Measurements from ENCODE around the gene MDN1.
"Not testable (repeated sequence)": the region's sequence is repeated elsewhere in the genome, so short reads cannot be mapped to it uniquely, and the experiment has no call there.

Gene MDN1

GRCh38 chr6:89853068-89853467 is 33.5 kb upstream of the MDN1 start:
- POLR2A ChIA-PET: no interaction called here
- H3K27ac ChIP-seq (ENCODE audit: insufficient read depth in 1 of 2, low read depth in 1 of 2, low read length in 2 of 2, poor library complexity in 1 of 2, severe bottlenecking in 2 of 2): no peak overlapping the region
- no peaks in the 10 kb centered on the region for H3K9me3 ChIP-seq (ENCODE audit: control extremely low read depth in 1 of 5, control insufficient read depth in 4 of 5, insufficient read depth in 2 of 5, low read depth in 1 of 5, low read length in 4 of 5)
- 100% methylated on average over 1 of the region's 1 CpG for WGBS (ENCODE audit: insufficient coverage)
- no peaks in the 10 kb centered on the region for H3K27me3 ChIP-seq (replicated peaks in 2 of 5; ENCODE audit: control insufficient read depth in 4 of 5, insufficient read depth in 5 of 5, low read length in 4 of 5)
- no peaks in the 10 kb centered on the region for H3K4me1 ChIP-seq (ENCODE audit: control extremely low read depth in 1 of 4, control insufficient read depth in 4 of 4, insufficient read depth in 4 of 4, low read length in 3 of 4)
- no peak for DNase-seq
- CTCF ChIA-PET: no interaction called here
- H3K36me3 ChIP-seq (ENCODE audit: control insufficient read depth in 4 of 4, insufficient read depth in 4 of 4, low read length in 3 of 4): peaks cover 3 to 54% (median 28%) of the 10 kb centered on the region in 4 experiments
- no peak overlapping the region for H3K4me3 ChIP-seq (ENCODE audit: control insufficient read depth in 1 of 7, extremely low read depth in 1 of 7, insufficient read depth in 4 of 7, low read depth in 2 of 7, low read length in 6 of 7)

DNA sequence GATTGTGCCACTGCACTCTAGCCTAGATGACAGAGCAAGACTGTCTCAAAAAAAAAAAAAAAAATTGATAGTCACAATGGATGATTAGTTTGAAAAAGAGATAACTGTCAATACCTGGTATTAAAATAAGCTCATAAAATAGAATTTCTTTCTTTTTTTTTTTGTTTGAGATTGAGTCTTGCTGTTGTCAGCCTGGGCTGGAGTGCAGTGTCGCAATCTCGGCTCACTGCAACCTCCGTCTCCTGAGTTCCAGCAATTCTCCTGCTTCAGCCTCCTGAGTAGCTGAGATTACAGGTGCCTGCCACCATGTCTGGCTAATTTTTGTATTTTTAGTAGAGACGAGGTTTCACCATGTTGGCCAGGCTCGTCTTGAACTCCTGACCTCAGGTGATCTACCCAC is 27.9 kb upstream of the MDN1 start:
- H3K27me3 ChIP-seq (replicated peaks in 2 of 5; ENCODE audit: control insufficient read depth in 4 of 5, insufficient read depth in 5 of 5, low read length in 4 of 5); POLR2A ChIA-PET; H3K9me3 ChIP-seq (ENCODE audit: control extremely low read depth in 1 of 5, control insufficient read depth in 4 of 5, insufficient read depth in 2 of 5, low read depth in 1 of 5, low read length in 4 of 5); H3K27ac ChIP-seq (ENCODE audit: insufficient read depth in 1 of 2, low read depth in 1 of 2, low read length in 2 of 2, poor library complexity in 1 of 2, severe bottlenecking in 2 of 2); CTCF ChIA-PET; DNase-seq; H3K4me3 ChIP-seq (ENCODE audit: control insufficient read depth in 1 of 7, extremely low read depth in 1 of 7, insufficient read depth in 4 of 7, low read depth in 2 of 7, low read length in 6 of 7); H3K4me1 ChIP-seq (ENCODE audit: control extremely low read depth in 1 of 4, control insufficient read depth in 4 of 4, insufficient read depth in 4 of 4, low read length in 3 of 4): not testable (repeated sequence)
- WGBS (ENCODE audit: insufficient coverage): 100% methylated on average over 2 of the region's 5 CpGs
- H3K36me3 ChIP-seq (ENCODE audit: control insufficient read depth in 4 of 4, insufficient read depth in 4 of 4, low read length in 3 of 4): peaks cover 6 to 29% (median 12%) of the 10 kb centered on the region in 4 experiments

DNA sequence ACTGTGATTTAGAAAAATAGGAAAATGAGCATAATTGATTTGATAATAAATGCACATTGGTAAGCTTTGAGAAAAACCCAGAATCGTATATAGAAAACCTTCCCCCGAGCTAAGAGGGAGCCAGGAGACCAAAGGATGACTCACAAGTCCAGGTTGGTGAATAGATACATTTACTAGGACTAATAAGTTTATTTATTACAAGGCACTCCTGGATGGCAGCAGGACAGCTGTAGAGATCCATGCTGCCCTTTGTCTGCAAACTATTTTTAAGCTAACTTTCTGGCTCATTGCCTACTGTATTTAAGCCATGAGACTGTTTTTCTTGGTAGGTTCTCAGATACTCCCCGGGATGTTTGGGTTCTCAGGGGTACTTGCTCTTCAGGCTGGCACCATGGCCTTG is 23.5 kb upstream of the MDN1 start:
- CTCF ChIA-PET: no interaction called here
- WGBS (ENCODE audit: insufficient coverage): 83% methylated on average over 1 of the region's 3 CpGs

DNA sequence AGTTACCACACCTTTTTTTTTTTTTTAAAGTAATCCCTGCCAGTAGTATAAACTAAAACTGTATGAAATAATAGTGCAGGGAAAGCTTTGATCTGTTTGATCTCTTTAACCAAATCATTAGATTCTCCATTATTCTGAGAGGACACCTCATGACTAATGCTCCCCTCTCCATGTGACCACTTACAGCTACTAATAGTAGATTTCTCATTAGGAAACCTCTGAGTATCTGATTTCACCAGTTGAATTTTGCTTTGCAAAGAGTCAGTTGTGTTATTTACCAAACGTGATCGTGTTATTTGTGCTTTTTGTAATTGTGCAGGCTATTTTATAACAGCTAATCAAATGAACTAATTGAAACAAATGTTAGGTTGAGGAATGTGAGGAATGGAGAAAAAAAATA is 22.6 kb upstream of the MDN1 start:
- no CpG with 5 or more reads among the region's 2 CpGs for WGBS (ENCODE audit: insufficient coverage)
- Histone ChIP-seq H3K36me3 (ENCODE audit: control insufficient read depth in 4 of 4, insufficient read depth in 4 of 4, low read length in 3 of 4) (peaks cover 5 to 37% (median 8%) of the 10 kb centered on the region in 4 experiments), H3K4me1 (ENCODE audit: control extremely low read depth in 1 of 4, control insufficient read depth in 4 of 4, insufficient read depth in 4 of 4, low read length in 3 of 4) (no peaks in the 10 kb centered on the region), H3K27me3 (replicated peaks in 2 of 5; ENCODE audit: control insufficient read depth in 4 of 5, insufficient read depth in 5 of 5, low read length in 4 of 5) (no peaks in the 10 kb centered on the region), H3K4me3 (ENCODE audit: control insufficient read depth in 1 of 7, extremely low read depth in 1 of 7, insufficient read depth in 4 of 7, low read depth in 2 of 7, low read length in 6 of 7) (no peak overlapping the region), H3K9me3 (ENCODE audit: control extremely low read depth in 1 of 5, control insufficient read depth in 4 of 5, insufficient read depth in 2 of 5, low read depth in 1 of 5, low read length in 4 of 5) (no peaks in the 10 kb centered on the region), H3K27ac (ENCODE audit: insufficient read depth in 1 of 2, low read depth in 1 of 2, low read length in 2 of 2, poor library complexity in 1 of 2, severe bottlenecking in 2 of 2) (no peak overlapping the region)
- no peak for DNase-seq
- POLR2A ChIA-PET: no interaction called here
- CTCF ChIA-PET: no interaction called here

More for the DNA sequence above, 23.5 kb upstream of the MDN1 start:
- Histone ChIP-seq H3K4me3 (ENCODE audit: control insufficient read depth in 1 of 7, extremely low read depth in 1 of 7, insufficient read depth in 4 of 7, low read depth in 2 of 7, low read length in 6 of 7) (no peak overlapping the region), H3K27ac (ENCODE audit: insufficient read depth in 1 of 2, low read depth in 1 of 2, low read length in 2 of 2, poor library complexity in 1 of 2, severe bottlenecking in 2 of 2) (no peak overlapping the region), H3K4me1 (ENCODE audit: control extremely low read depth in 1 of 4, control insufficient read depth in 4 of 4, insufficient read depth in 4 of 4, low read length in 3 of 4) (no peaks in the 10 kb centered on the region), H3K27me3 (replicated peaks in 2 of 5; ENCODE audit: control insufficient read depth in 4 of 5, insufficient read depth in 5 of 5, low read length in 4 of 5) (no peaks in the 10 kb centered on the region), H3K36me3 (ENCODE audit: control insufficient read depth in 4 of 4, insufficient read depth in 4 of 4, low read length in 3 of 4) (peaks cover 5 to 37% (median 7%) of the 10 kb centered on the region in 4 experiments), H3K9me3 (ENCODE audit: control extremely low read depth in 1 of 5, control insufficient read depth in 4 of 5, insufficient read depth in 2 of 5, low read depth in 1 of 5, low read length in 4 of 5) (no peaks in the 10 kb centered on the region)
- POLR2A ChIA-PET: no interaction called here
- DNase-seq: no peak

- Histone ChIP-seq H3K9me3 (ENCODE audit: control extremely low read depth in 1 of 5, control insufficient read depth in 4 of 5, insufficient read depth in 2 of 5, low read depth in 1 of 5, low read length in 4 of 5) (no peaks in the 10 kb centered on the region), H3K27me3 (replicated peaks in 2 of 5; ENCODE audit: control insufficient read depth in 4 of 5, insufficient read depth in 5 of 5, low read length in 4 of 5) (no peaks in the 10 kb centered on the region), H3K36me3 (ENCODE audit: control insufficient read depth in 4 of 4, insufficient read depth in 4 of 4, low read length in 3 of 4) (peaks cover 3 to 43% (median 9%) of the 10 kb centered on the region in 4 experiments), H3K4me1 (ENCODE audit: control extremely low read depth in 1 of 4, control insufficient read depth in 4 of 4, insufficient read depth in 4 of 4, low read length in 3 of 4) (no peaks in the 10 kb centered on the region), H3K27ac (ENCODE audit: insufficient read depth in 1 of 2, low read depth in 1 of 2, low read length in 2 of 2, poor library complexity in 1 of 2, severe bottlenecking in 2 of 2) (no peak overlapping the region), H3K4me3 (ENCODE audit: control insufficient read depth in 1 of 7, extremely low read depth in 1 of 7, insufficient read depth in 4 of 7, low read depth in 2 of 7, low read length in 6 of 7) (no peak overlapping the region)
- no peak for DNase-seq
- 95% methylated on average over 3 of the region's 3 CpGs for WGBS (ENCODE audit: insufficient coverage)
- CTCF ChIA-PET: no interaction called here
- POLR2A ChIA-PET: no interaction called here
These were observed 20.9 kb upstream of the MDN1 start for GRCh38 chr6:89840538-89840937.

DNA sequence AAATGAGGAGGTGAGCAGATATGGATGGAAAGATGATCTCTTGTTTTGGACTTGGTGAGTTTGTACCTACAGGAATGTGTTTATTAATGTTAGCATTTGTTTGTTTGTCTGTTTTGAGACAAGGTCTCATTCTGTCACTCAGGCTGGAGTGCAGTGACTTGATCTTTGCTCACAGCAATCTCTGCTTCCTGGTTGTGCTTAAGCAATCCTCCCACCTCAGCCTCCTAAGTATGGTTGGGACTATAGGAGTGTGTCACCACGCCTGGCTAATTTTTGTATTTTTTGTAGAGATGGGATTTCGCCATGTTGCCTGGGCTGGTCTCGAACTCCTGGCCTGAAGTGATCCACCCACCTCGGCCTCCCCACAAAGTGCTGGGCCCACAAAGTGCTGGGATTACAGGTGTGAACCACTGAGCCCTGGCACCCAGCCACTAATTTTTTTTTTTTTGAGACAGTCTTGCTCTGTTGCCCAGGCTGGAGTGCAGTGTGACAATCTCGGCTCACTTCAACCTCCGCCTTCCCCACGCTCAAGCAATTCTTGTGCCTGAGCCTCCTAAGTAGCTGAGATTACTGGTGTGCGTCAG is 17.1 kb upstream of the MDN1 start:
- DNase-seq: no peak
- Histone ChIP-seq H3K27me3 (replicated peaks in 2 of 5; ENCODE audit: control insufficient read depth in 4 of 5, insufficient read depth in 5 of 5, low read length in 4 of 5) (no peaks in the 10 kb centered on the region), H3K4me3 (ENCODE audit: control insufficient read depth in 1 of 7, extremely low read depth in 1 of 7, insufficient read depth in 4 of 7, low read depth in 2 of 7, low read length in 6 of 7) (no peak overlapping the region), H3K9me3 (ENCODE audit: control extremely low read depth in 1 of 5, control insufficient read depth in 4 of 5, insufficient read depth in 2 of 5, low read depth in 1 of 5, low read length in 4 of 5) (no peaks in the 10 kb centered on the region), H3K27ac (ENCODE audit: insufficient read depth in 1 of 2, low read depth in 1 of 2, low read length in 2 of 2, poor library complexity in 1 of 2, severe bottlenecking in 2 of 2) (no peak overlapping the region), H3K4me1 (ENCODE audit: control extremely low read depth in 1 of 4, control insufficient read depth in 4 of 4, insufficient read depth in 4 of 4, low read length in 3 of 4) (no peaks in the 10 kb centered on the region), H3K36me3 (ENCODE audit: control insufficient read depth in 4 of 4, insufficient read depth in 4 of 4, low read length in 3 of 4) (peaks cover 5 to 53% (median 12%) of the 10 kb centered on the region in 4 experiments)
- 97% methylated on average over 8 of the region's 8 CpGs for WGBS (ENCODE audit: insufficient coverage)
- ChIA-PET POLR2A (no interaction called here), CTCF (no interaction called here)

GRCh38 chr6:89834884-89835792 is 15.5 kb upstream of the MDN1 start:
- Histone ChIP-seq H3K9me3 (ENCODE audit: control extremely low read depth in 1 of 5, control insufficient read depth in 4 of 5, insufficient read depth in 2 of 5, low read depth in 1 of 5, low read length in 4 of 5) (no peaks in the 10 kb centered on the region), H3K4me1 (ENCODE audit: control extremely low read depth in 1 of 4, control insufficient read depth in 4 of 4, insufficient read depth in 4 of 4, low read length in 3 of 4) (peaks cover 6 to 13% (median 8%) of the 10 kb centered on the region in 4 experiments), H3K36me3 (ENCODE audit: control insufficient read depth in 4 of 4, insufficient read depth in 4 of 4, low read length in 3 of 4) (peaks cover 5 to 45% (median 12%) of the 10 kb centered on the region in 4 experiments), H3K27ac (ENCODE audit: insufficient read depth in 1 of 2, low read depth in 1 of 2, low read length in 2 of 2, poor library complexity in 1 of 2, severe bottlenecking in 2 of 2) (no peak overlapping the region), H3K27me3 (replicated peaks in 2 of 5; ENCODE audit: control insufficient read depth in 4 of 5, insufficient read depth in 5 of 5, low read length in 4 of 5) (no peaks in the 10 kb centered on the region), H3K4me3 (ENCODE audit: control insufficient read depth in 1 of 7, extremely low read depth in 1 of 7, insufficient read depth in 4 of 7, low read depth in 2 of 7, low read length in 6 of 7) (no peak overlapping the region)
- POLR2A ChIA-PET: no interaction called here
- CTCF ChIA-PET: interaction anchor here (0.7 kb wide), 1 partner anchor 400 kb away, joined by 3 read pairs; no protein-coding TSS in a partner anchor
- DNase-seq: no peak
- 98% methylated on average over 9 of the region's 12 CpGs for WGBS (ENCODE audit: insufficient coverage)

All from common myeloid progenitor, CD34-positive (primary cell).